ENCODE data around the gene SLIT1.

The SLIT1 gene

GRCh38 chr10:97059006-97059871, 126.5 kb downstream of the SLIT1 start:
- TF ChIP-seq POLR2AphosphoS5 (IDR thresholded peaks at IDR 0.05; ENCODE audit: low read depth, low read length) (no peak), REST (IDR thresholded peaks at IDR 0.05; ENCODE audit: insufficient read depth in 1 of 2, low read depth in 2 of 2, low read length in 2 of 2) (no peak), SIN3A (IDR thresholded peaks at IDR 0.05; ENCODE audit: borderline replicate concordance, insufficient read depth, low read length) (no peak), TAF1 (IDR thresholded peaks at IDR 0.05; ENCODE audit: borderline replicate concordance, insufficient read depth, low read length) (no peak)

- no peak for TF ChIP-seq SIN3A (IDR thresholded peaks at IDR 0.05; ENCODE audit: borderline replicate concordance, insufficient read depth, low read length)
- TF ChIP-seq TAF1 (IDR thresholded peaks at IDR 0.05; ENCODE audit: borderline replicate concordance, insufficient read depth, low read length) = no peak
- no peak for TF ChIP-seq POLR2AphosphoS5 (IDR thresholded peaks at IDR 0.05; ENCODE audit: low read depth, low read length)
- TF ChIP-seq REST (IDR thresholded peaks at IDR 0.05; ENCODE audit: insufficient read depth in 1 of 2, low read depth in 2 of 2, low read length in 2 of 2) = no peak
- TF ChIP-seq FOXP2 (optimal IDR thresholded peaks at IDR 0.05; ENCODE audit: borderline replicate concordance, extremely low read depth, extremely low read length, insufficient read depth) = no peak
Observed at GRCh38 chr10:97058521-97058920, 127.2 kb downstream of the SLIT1 start.

- no peak for TF ChIP-seq REST (IDR thresholded peaks at IDR 0.05; ENCODE audit: insufficient read depth in 1 of 2, low read depth in 2 of 2, low read length in 2 of 2)
Observed at GRCh38 chr10:97057491-97058235, 128.1 kb downstream of the SLIT1 start.

- TF ChIP-seq POLR2AphosphoS5 (IDR thresholded peaks at IDR 0.05; ENCODE audit: low read depth, low read length) (no peak), REST (IDR thresholded peaks at IDR 0.05; ENCODE audit: insufficient read depth in 1 of 2, low read depth in 2 of 2, low read length in 2 of 2) (no peak)
Observed at GRCh38 chr10:97056003-97056630, 129.6 kb downstream of the SLIT1 start.
